Stimulated activated CD8-positive, alpha-beta memory T cell treated with anti-CD3 and anti-CD28 coated beads, Interleukin-15, amount 100 ng/mL, for 1 hour (primary cell): ENCODE measurements around the gene BIRC2.

Experiments
- DNase-seq: peaks from one replicate; pipeline ENCODE4 v3.0.0-alpha.2; 2020; ENCODE audit warnings: low read depth

The BIRC2 gene

GRCh38 chr11:102402548-102402947 lies 55.5 kb downstream of the BIRC2 start:
- no peak for DNase-seq

- no peak for DNase-seq
Measured at GRCh38 chr11:102405501-102405900, 58.5 kb downstream of the BIRC2 start.

- DNase-seq, result no peak
Measured at GRCh38 chr11:102406099-102406498, 59.1 kb downstream of the BIRC2 start.

DNA sequence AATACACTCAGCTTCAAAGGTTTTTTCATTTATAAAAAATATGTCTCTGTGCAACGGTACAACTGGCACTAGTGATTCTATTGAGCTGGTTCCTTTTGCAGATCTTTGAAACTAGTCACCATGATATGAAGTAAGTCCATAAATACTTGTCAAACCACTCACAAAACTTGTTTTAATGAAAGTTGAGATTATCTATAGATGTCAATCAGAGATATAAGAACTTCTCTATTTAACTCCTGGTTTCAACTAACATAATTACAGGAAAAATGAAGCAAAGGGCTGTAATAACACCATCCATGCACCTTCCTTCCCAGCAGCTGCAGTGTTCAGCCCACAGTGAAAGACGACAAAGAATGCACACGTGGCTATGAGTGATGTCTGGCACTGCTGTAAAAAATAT lies 60.9 kb downstream of the BIRC2 start:
- DNase-seq, result no peak

DNA sequence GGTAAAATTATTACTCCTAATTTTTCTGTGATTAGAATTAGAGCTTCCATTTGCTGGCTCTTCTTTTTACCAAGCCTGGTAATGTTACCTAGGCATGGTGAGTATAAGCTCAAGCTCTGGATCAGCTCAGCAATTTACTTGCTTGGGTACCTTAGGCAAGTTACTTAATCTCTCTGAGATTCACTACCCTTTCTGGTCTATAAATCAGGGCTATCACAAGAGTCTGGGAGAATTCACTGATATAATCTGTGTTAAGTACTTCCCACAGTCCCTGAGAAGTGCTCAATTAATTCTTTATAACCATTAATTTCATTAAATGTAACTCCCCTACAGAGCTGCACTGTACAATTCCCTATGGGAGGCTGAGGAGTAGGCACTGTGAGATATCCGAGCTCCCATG lies 61.3 kb downstream of the BIRC2 start:
- no peak for DNase-seq

DNA sequence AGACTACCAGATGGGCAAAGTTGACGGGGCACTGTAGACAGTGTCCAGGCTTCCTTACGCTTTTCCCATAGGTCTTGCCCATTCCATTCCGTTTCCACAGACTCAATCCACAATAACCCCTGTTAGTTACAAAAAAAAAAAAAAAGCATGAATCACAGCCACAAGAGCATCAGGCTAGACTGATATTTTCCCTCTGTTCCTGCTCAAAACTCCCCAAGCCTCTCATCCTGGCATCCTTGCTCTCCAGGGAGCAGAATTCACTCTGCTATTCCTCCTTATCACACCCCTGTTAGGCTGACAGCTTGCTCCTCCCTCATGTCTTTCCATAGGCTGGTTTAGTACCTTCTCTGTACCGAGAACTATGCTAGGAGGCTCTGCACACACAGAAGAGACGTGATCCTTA lies 63.4 kb downstream of the BIRC2 start:
- no peak for DNase-seq

DNA sequence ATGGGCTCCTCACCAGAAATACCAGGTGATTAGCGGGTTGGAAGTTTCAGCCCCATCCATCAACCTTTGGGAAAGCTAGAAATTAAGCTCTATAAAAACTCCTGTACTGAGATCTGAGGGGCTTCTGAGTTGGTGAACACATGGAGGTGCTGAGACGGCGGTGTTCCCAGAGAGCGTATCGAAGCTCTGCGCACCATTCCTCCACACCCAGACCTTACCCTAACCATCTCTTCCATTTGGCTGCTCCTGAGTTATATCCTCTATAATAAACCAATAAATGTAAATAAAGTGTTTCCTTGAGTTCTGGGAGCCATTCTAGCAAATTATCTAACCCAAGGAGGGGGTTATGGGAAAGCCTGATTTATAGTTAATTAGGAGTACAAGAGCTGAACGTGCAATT lies 64.1 kb downstream of the BIRC2 start:
- DNase-seq, result no peak

- no peak for DNase-seq
Measured at GRCh38 chr11:102413497-102413896, 66.5 kb downstream of the BIRC2 start.

DNA sequence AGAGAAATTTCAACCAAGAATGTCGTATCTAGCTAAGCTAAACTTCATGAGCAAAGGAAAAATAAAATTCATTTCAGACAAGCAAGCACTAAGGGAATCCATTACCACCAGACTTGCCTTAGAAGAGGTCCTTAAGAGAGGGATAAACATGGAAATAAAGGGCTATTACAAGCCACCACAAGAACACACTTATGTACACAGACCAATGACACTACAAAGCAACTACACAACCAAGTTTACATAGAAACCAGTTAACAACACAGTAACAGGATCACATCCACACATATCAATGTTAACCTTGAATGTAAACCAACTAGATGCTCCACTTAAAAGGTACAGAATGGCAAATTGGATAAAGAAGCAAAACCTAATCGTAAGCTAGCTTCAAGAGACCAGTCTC lies 67.5 kb downstream of the BIRC2 start:
- DNase-seq, result no peak

DNA sequence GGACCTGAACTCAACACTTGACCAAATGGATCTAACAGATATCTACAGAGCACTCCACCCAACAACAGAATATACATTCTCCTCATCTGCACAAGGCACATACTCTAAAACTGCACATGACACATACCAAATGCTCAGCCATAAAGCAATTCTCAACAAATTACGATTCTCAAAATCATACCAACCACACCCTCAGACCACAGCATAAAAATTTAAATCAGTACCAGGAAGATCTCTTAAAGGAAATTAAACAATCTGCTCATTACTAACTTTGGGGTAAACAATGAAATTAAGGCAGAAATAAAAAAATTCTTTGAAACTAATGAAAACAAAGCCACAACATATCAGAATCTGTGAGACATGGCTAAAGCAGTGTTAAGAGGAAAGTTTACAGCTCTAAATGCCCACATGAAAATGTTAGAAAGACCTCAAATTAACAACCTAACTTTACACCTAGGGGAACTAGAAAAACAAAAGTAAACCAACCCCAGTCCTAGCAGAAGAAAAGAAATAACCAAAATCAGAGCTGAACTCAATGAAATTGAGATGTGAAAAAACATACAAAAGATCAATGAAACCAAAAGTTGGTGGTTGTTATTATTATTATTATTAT lies 68.4 kb downstream of the BIRC2 start:
- no peak for DNase-seq

DNA sequence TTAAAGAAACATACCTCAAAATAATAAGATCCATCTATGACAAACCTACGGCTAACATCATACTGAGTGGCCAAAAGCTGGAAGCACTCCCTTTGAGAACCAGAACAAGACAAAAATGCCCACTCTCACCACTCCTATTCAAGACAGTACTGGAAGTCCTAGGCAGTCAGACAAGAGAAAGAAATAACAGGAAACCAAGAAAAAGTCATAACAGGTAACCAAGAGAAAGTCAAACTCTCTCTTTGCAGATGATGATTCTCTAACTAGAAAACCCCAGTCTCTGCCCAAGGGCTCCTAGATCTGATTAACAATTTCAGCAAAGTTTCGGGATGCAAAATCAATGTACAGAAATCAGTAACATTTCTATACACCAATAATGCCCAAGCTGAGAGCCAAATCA lies 70.0 kb downstream of the BIRC2 start:
- DNase-seq, result no peak

DNA sequence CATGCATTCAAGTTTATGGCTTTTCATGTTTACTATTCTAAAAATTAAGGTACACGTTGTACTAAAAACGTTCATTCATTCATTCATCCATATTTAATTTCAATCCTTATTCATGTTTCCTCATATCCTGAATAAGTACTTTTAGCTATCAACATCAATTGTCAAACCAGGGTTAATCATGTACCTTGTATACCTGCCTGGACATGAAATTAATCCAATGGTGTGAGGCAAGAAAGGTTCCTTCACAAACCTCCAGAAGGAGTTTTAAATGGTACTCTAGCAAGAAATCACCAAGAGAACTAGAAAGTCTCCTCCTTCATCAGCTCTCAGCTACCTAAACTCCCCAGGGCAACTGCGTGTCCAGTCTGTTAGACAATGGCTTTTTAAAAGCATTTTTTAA lies 72.2 kb downstream of the BIRC2 start:
- DNase-seq, result no peak

DNA sequence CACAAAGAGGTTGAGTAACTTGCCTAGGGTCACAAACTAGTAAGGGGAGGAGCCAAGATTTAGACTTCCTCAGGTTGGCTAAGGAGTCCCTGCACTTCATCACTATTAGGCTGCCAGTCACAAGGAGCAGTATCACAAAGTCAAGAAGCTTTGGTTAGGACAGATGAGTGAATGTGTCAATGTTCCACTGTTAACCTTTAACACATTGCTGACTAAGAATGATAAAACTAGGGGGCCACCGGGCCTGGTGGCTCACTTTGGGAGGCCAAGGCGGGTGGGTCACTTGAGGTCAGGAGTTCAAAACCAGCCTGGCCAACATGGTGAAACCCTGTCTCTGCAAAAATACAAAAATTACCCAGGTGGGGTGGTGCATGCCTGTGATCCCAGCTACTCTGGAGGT lies 73.5 kb downstream of the BIRC2 start:
- DNase-seq, result no peak

GRCh38 chr11:102421261-102421660 lies 74.2 kb downstream of the BIRC2 start:
- no peak for DNase-seq

GRCh38 chr11:102422817-102423712 lies 76.1 kb downstream of the BIRC2 start:
- no peak for DNase-seq

- DNase-seq, result no peak
Measured at GRCh38 chr11:102423936-102424335, 76.9 kb downstream of the BIRC2 start.

- no peak for DNase-seq
Measured at GRCh38 chr11:102426000-102426399, 79.0 kb downstream of the BIRC2 start.

DNA sequence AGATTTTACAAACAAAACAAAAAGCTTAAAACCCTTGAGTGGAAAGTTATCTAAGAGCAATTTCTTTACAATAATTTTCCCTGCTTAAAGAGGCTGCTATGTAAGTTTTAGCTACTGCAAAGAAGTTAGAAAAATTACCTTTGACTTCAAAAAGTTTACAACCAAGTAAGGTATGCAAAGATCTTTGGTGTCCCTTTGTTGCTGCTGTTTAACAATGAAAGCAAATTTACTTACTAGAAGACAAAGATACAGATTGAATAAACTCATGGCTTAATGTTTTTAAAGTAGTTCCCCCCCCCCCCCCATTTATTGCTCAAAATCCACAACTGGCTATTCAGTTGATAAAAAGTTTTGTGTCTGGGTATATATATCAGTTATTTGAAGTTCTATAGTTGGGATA lies 79.6 kb downstream of the BIRC2 start:
- DNase-seq, result no peak

- no peak for DNase-seq
Measured at GRCh38 chr11:102427068-102427467, 80.1 kb downstream of the BIRC2 start.
